HuH-7 (cell line): Measurements from ENCODE around the gene RNF207.

ENCODE experiments used
- DNase-seq: peaks from one replicate; pipeline ENCODE4 v3.0.0; 2011; ENCODE audit warnings: low spot score

Gene RNF207

DNA sequence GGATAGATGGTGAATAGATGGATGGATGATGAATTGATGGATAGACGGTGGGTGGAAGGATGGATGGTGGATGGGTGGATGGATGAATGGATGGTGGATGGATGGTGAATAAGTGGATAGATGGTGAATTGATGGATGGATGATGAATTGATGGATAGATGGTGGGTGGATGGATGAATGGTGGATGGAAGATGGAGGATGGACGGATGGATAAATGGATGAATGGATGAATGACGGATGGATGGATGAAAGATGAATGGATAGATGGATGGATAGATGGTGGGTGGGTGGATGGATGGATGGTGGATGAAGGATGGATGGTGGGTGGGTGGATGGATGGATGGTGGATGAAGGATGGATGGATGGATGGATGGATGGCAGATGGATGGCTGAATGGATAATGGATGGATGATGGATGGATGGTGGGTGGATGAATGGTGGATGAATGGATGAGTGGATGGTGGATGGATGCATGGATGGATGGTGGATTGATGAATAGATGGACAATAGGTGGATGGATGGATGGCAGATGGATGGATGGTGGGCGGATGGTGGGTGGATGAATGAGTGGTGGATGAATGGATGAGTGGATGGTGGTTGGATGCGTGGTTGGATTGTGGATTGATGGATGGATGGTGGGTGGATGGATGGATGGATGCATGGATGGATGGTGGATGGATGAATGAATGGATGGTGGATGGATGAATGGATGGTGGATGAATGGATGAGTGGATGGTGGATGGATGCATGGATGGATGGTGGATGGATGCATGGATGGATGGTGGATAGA lies 31.1 kb upstream of the RNF207 start:
- no peak for DNase-seq

GRCh38 chr1:6175411-6175828 lies 30.5 kb upstream of the RNF207 start:
- no peak for DNase-seq

- DNase-seq: no peak
Measured at GRCh38 chr1:6176779-6177178, 29.1 kb upstream of the RNF207 start.

DNA sequence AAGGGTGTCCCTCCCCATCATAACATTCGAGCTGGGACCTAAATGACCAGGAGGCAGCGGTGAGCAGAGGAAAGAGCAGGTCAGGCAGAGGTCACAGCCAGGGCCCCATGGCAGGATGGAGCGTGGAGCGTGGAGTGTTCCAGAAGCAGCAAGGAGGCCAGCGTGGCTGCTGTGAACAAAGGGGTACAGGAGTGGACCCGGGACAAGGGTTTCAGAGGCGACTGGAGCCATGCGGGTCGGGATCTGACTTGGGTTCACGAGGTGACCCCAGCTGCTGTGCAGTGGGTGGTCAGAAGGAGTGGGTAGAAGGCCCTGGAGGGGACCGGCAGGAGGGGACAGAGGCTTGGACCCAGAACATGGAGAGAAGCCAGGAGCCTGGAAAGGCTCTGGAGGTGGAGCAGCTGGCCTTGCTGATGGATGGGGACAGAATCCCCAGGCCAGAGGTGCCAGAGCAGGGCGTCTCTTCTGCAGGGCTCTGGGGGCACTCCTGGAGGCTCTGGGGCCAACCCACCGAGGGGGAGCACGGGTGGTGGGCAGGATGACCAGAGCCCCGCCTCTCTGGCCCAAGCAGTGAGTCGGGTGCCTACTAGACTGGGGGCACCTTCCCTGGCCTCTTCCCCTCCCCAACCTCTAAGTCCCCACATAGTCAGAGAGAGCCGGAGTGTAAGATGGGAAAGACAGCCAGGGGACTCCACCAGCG lies 28.1 kb upstream of the RNF207 start:
- no peak for DNase-seq

GRCh38 chr1:6178751-6179563 lies 27.0 kb upstream of the RNF207 start:
- DNase-seq: no peak

- no peak for DNase-seq
Measured at GRCh38 chr1:6179564-6180175, 26.2 kb upstream of the RNF207 start.

DNA sequence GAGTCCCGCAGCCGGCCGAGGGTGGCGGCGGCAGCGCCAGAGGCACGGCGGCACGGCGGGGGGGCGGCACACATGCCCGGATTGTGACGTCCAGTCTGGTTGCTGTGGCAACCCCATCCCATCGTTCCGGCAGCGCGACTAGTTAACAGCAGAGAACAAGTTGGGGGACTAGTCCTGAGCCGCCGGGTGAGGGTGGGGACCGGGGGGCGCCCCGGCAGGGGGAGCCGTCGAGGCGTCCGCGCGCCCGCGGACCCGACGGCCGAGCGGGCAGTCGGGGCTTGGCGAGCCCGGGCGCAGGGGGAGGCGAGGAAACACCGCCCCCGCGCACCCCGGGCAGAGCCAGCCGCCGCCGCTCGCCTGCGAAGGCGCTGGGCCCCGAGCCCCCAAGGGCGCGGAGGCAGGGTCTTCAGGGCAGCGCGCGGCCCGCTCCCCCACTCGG lies 25.6 kb upstream of the RNF207 start, which contains the start of gene CHD5:
TSS of gene CHD5 (minus strand) at position 54 of the 439 bp plus-strand sequence. CDS start 298 bp downstream, outside the sequence.
- DNase-seq: no peak

- no peak for DNase-seq
Measured at GRCh38 chr1:6180707-6181311, 25.1 kb upstream of the RNF207 start.

DNA sequence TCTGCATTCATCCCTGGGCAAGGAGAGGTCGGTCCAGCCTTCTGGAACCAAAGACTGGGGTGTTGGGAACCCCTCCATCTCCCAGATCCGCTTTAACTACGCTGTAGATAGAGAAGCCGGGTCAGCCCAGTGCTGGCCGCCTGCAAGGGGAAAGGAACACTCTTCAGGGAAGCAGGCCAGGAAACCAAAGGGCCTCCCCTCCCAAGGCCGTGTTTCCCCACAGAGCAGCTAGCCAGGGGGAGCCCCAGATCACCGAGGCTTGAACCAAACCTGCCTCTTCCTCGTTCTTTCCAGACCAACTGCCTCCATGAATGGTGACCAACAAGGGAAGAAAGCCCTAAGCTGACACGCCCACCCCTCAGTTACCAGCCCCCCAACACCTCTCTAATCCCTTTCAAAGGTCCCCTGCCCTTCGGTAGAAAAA lies 24.6 kb upstream of the RNF207 start:
- no peak for DNase-seq

DNA sequence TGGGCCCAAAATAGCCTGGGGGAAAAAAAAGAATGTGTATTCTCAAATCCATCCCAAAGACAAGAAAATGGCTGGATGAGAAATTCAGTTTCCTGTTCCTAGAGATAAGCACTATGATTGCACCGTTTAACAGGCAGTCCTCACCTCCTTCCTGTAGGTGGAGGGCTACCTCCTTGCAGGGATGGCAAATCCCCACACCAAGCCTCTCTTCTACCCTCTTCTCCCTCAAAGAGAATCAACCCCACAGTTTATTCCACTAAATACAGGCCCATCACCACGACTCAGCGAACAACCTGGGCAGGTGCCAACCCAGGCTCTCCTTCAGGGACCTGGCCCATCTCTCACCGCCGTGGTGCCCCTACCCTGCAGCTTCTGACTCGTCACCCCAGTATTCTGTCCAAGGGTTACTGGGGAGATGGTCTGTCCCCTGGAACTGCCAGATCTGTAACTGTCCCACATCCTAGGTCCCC lies 22.4 kb upstream of the RNF207 start:
- no peak for DNase-seq

- no peak for DNase-seq
Measured at GRCh38 chr1:6184083-6184783, 21.7 kb upstream of the RNF207 start.

DNA sequence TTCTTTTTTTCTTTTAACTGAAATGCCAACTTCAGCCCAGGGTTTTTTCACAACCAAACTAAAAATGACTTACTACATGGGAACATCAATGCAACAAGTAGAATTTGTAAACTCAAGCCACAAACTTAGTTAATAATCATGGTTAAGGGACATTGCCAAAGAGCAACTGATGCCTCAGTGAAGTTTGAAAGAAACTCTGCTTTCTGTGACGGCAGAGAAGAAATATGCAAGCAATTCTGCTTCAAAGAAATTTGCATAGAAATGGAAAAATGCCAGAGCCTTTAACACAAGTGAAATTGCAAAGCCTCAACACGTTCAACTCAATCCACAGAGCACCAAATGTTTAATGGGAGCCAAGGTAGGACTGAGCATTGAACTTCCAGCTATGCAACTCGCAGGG lies 20.8 kb upstream of the RNF207 start:
- no peak for DNase-seq

GRCh38 chr1:6185635-6186382 lies 20.1 kb upstream of the RNF207 start:
- DNase-seq: no peak

GRCh38 chr1:6188466-6188865 lies 17.5 kb upstream of the RNF207 start:
- DNase-seq: no peak

DNA sequence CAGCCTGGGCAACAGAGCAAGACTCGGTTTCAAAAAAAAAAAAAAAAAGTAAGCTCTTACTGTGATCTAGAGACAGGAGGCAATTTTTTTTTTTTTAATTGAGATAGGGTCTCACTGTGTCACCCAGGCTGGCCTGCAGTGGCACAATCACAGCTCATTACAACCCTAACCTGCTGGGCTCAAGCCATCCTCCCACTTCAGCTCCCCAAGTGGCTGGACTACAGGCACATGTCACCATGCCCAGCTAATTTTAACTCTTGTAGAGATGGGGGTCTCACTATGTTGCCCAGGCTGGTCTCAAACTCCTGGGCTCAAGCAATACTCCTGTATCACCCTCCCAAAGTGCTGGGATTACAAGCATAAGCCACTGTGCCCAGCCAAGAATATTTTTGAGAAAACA lies 14.0 kb upstream of the RNF207 start:
- no peak for DNase-seq

DNA sequence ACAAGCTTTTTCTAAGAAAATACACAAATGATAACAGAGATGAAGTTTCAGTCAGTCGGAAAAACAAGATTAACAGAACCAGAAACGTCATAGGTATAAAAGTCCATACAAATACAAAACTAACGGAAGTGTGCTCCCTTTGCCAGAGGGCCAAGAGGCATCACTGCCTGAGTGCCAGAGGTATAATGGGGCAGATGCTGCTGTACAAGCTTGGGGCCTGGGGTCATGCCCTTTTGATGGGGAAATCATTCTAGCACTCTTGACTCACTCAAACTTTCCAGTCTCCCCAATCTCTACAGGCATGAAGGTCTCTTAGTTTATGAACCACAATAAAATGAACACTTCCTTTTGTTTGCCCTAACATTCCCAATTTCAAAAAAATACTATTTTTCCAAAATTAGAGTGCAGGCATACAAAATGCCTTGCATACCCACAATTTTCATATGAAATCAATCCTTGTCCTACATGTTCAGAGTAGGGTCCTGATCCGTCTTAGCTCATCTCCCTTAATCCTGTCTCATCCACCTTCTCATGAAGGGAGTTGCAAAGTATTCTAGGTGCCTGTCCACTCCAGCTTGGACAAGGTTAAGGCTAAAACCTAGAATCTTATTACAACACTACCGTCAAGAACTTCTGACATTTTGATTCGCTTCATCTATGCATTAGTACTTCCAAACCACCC lies 8.0 kb upstream of the RNF207 start:
- DNase-seq: no peak

GRCh38 chr1:6198646-6199297 lies 7.1 kb upstream of the RNF207 start:
- no peak for DNase-seq

DNA sequence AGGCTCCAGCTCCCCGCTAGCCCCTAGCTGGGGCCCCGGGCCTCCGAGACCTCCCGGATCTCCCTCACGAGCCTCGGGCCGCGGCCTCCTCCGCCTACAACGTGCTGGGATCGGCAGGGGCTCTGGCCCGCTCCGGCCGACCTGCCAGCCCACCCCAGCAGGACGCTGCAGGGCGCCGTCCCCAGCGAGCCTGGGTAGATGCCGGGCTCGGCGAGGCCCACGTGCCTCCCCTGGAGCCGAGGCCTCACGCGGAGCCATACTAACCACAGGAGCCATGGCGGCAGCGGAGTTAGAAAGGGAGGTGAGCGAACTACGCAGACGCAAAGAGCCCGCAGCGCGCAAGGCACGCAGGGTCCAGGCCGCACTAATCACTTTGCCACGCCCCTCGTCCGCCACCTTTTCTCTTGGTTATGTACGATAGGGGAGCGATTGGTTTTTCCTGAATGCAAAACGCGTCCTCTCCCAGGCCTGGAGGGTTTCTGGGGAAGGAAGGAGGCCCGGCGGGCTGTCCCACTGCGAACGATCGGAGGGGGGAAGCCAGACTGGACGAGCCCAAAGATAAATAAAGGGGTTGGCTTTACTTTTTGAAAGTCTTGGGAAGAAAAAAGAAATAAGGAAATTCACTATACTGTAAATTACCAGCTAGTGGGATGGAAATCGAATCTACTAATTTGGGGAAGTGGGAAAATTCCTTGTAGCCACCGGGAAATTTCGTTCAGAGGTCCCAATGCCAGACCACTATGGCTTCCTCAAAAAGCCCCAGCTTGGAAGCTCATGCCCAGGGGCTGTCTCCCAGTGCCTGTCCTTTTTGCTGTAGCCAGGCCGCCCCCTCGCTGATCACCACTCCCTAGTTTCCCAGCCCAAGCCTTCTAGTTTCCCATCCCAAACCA lies 6.4 kb upstream of the RNF207 start, which contains the start of gene RPL22:
TSS of gene RPL22 (minus strand) at position 298 of the 890 bp plus-strand sequence. CDS start at position 276, 22 bp downstream.
- DNase-seq: peak; percentile 82
